ENCODE results near the gene F8. TPM values are rescaled to one million over a fixed set of nuclear protein-coding genes. Genes with fewer than 3 reads are reported as not detected.

The F8 gene
- total RNA-seq, 1 experiment from 2014 or later = 0.91 TPM

GRCh38 chrX:154991476-154991875, 31.0 kb downstream of the F8 start:
- Histone ChIP-seq H3K9me3 (ENCODE audit: low read length) (no peaks in the 10 kb centered on the region), H3K36me3 (ENCODE audit: low read depth, low read length) (no peaks in the 10 kb centered on the region), H3K4me1 (ENCODE audit: insufficient read depth, low read length) (no peaks in the 10 kb centered on the region), H3K27ac (ENCODE audit: low read length) (no peak overlapping the region), H3K4me2 (ENCODE audit: low read length) (no peak overlapping the region), H4K20me1 (ENCODE audit: low read length) (no peaks in the 10 kb centered on the region), H3K9me2 (replicated peaks; ENCODE audit: low read length) (no peaks in the 10 kb centered on the region), H3K27me3 (ENCODE audit: low read length) (no peaks in the 10 kb centered on the region), H3K79me2 (ENCODE audit: low read length) (no peaks in the 10 kb centered on the region), H2AFZ (ENCODE audit: low read length) (no peak overlapping the region), H3K4me3 (ENCODE audit: low read length) (no peak overlapping the region), H3K9ac (ENCODE audit: low read length) (no peak overlapping the region), H3F3A (ENCODE audit: low read length, unreplicated experiment) (no peaks in the 10 kb centered on the region)
- POLR2A ChIA-PET (ENCODE audit: unreplicated experiment) = no interaction called here
- intact Hi-C loops (cut with micrococcal nuclease) = no loop called here
- CTCF ChIA-PET = no interaction called here
- TF ChIP-seq EZH2 (IDR thresholded peaks at IDR 0.05; ENCODE audit: low read length, unreplicated experiment) (no peak), CTCF (conservative IDR thresholded peaks at IDR 0.05; ENCODE audit: low read depth, low read length) (no peak), EZH2phosphoT487 (IDR thresholded peaks at IDR 0.05; ENCODE audit: borderline replicate concordance, low read length) (no peak)
- DNase-seq = no peak
- ATAC-seq = no peak
- BruUV-seq (replicated peaks) = no TSS peak

GRCh38 chrX:154991039-154991438, 31.5 kb downstream of the F8 start:
- H3K4me2 ChIP-seq (ENCODE audit: low read length) = no peak overlapping the region
- DNase-seq = no peak
- POLR2A ChIA-PET (ENCODE audit: unreplicated experiment) = no interaction called here

GRCh38 chrX:154990496-154990895, 32.0 kb downstream of the F8 start:
- Histone ChIP-seq H3K9me3 (ENCODE audit: low read length) (no peaks in the 10 kb centered on the region), H2AFZ (ENCODE audit: low read length) (no peak overlapping the region), H4K20me1 (ENCODE audit: low read length) (no peaks in the 10 kb centered on the region), H3K4me2 (ENCODE audit: low read length) (no peak overlapping the region), H3K9me2 (replicated peaks; ENCODE audit: low read length) (no peaks in the 10 kb centered on the region), H3K27ac (ENCODE audit: low read length) (no peak overlapping the region), H3K9ac (ENCODE audit: low read length) (no peak overlapping the region), H3K79me2 (ENCODE audit: low read length) (no peaks in the 10 kb centered on the region), H3K4me3 (ENCODE audit: low read length) (no peak overlapping the region), H3K36me3 (ENCODE audit: low read depth, low read length) (no peaks in the 10 kb centered on the region), H3F3A (ENCODE audit: low read length, unreplicated experiment) (no peaks in the 10 kb centered on the region), H3K4me1 (ENCODE audit: insufficient read depth, low read length) (no peaks in the 10 kb centered on the region), H3K27me3 (ENCODE audit: low read length) (no peaks in the 10 kb centered on the region)
- CTCF ChIA-PET = no interaction called here
- BruUV-seq (replicated peaks) = no TSS peak
- DNase-seq (no peak), ATAC-seq (no peak)
- intact Hi-C loops (cut with micrococcal nuclease) = no loop called here
- no peak for TF ChIP-seq EZH2 (IDR thresholded peaks at IDR 0.05; ENCODE audit: low read length, unreplicated experiment)
- TF ChIP-seq CTCF (conservative IDR thresholded peaks at IDR 0.05; ENCODE audit: low read depth, low read length) = no peak
- TF ChIP-seq EZH2phosphoT487 (IDR thresholded peaks at IDR 0.05; ENCODE audit: borderline replicate concordance, low read length) = no peak
- POLR2A ChIA-PET (ENCODE audit: unreplicated experiment) = no interaction called here

More at GRCh38 chrX:154991039-154991438, 31.5 kb downstream of the F8 start:
- BruUV-seq (replicated peaks) = no TSS peak
- no peak overlapping the region for H3K4me3 ChIP-seq (ENCODE audit: low read length)
- intact Hi-C loops (cut with micrococcal nuclease) = no loop called here
- H3K9ac ChIP-seq (ENCODE audit: low read length) = no peak overlapping the region
- no peak overlapping the region for H3K27ac ChIP-seq (ENCODE audit: low read length)
- TF ChIP-seq EZH2 (IDR thresholded peaks at IDR 0.05; ENCODE audit: low read length, unreplicated experiment) (no peak), CTCF (conservative IDR thresholded peaks at IDR 0.05; ENCODE audit: low read depth, low read length) (no peak), EZH2phosphoT487 (IDR thresholded peaks at IDR 0.05; ENCODE audit: borderline replicate concordance, low read length) (no peak)
- H4K20me1 ChIP-seq (ENCODE audit: low read length) = no peaks in the 10 kb centered on the region
- no peaks in the 10 kb centered on the region for H3K27me3 ChIP-seq (ENCODE audit: low read length)
- H3F3A ChIP-seq (ENCODE audit: low read length, unreplicated experiment) = no peaks in the 10 kb centered on the region
- no peaks in the 10 kb centered on the region for H3K4me1 ChIP-seq (ENCODE audit: insufficient read depth, low read length)
- H3K79me2 ChIP-seq (ENCODE audit: low read length) = no peaks in the 10 kb centered on the region
- H3K9me3 ChIP-seq (ENCODE audit: low read length) = no peaks in the 10 kb centered on the region
- H3K36me3 ChIP-seq (ENCODE audit: low read depth, low read length) = no peaks in the 10 kb centered on the region
- CTCF ChIA-PET = no interaction called here
- no peak for ATAC-seq
- H2AFZ ChIP-seq (ENCODE audit: low read length) = no peak overlapping the region
- H3K9me2 ChIP-seq (replicated peaks; ENCODE audit: low read length) = no peaks in the 10 kb centered on the region
